ENCODE measurements around the gene ERICH4. TPM values are rescaled to one million over a fixed set of nuclear protein-coding genes. Genes with fewer than 3 reads are reported as not detected.

Gene ERICH4
- total and polyA plus RNA-seq, 2 of the 13 experiments (the other 11 are each of a cell fraction or from before 2014, with no cell fraction given) = 0.40 to 0.64 TPM

- TF ChIP-seq TBL1XR1 (IDR thresholded peaks at IDR 0.05; ENCODE audit: borderline replicate concordance, low read length, partially characterized antibody) (no peak), HOXA3 (CRISPR knock-in tag; IDR thresholded peaks at IDR 0.05) (peak; percentile 85), MED8 (CRISPR knock-in tag; IDR thresholded peaks at IDR 0.05; ENCODE audit: insufficient replicate concordance) (no peak), ARID5B (CRISPR knock-in tag; IDR thresholded peaks at IDR 0.05) (peak; percentile 51), TOE1 (CRISPR knock-in tag; IDR thresholded peaks at IDR 0.05) (no peak), CHD4 (IDR thresholded peaks at IDR 0.05; ENCODE audit: borderline replicate concordance, low read length) (no peak; the same call in 1 of the 2 replicates), ATF1 (CRISPR knock-in tag; IDR thresholded peaks at IDR 0.05) (peak; percentile 84; the same call in 1 of the 2 replicates), RCOR2 (CRISPR knock-in tag; IDR thresholded peaks at IDR 0.05) (peak; percentile 53)
These were observed 3.3 kb upstream of the ERICH4 start, which contains the start of gene DMAC2 (continued) for GRCh38 chr19:41439441-41440222.

All from HepG2 (cell line).